ENCODE data around the gene ZNF385A. TPM values are rescaled to one million over a fixed set of nuclear protein-coding genes. Genes with fewer than 3 reads are reported as not detected.

The ZNF385A gene
- total and polyA plus RNA-seq, 2 donors, result 1.6 to 13.6 TPM

- Histone ChIP-seq H3K27me3 (ENCODE audit: control insufficient read depth in 2 of 2, insufficient read depth in 1 of 2, low read length in 1 of 2) (no peaks in the 10 kb centered on the region), H3K4me3 (ENCODE audit: low read length in 2 of 2) (no peak overlapping the region), H3K36me3 (ENCODE audit: control insufficient read depth in 2 of 2, insufficient read depth in 2 of 2, low read length in 1 of 2) (peaks cover 60 to 79% of the 10 kb centered on the region in 2 donors), H3K4me1 (ENCODE audit: control insufficient read depth in 2 of 2, insufficient read depth in 2 of 2, low read length in 2 of 2) (peaks cover 0 to 12% of the 10 kb centered on the region in 2 donors), H3K9me3 (ENCODE audit: control insufficient read depth in 2 of 2, insufficient read depth in 1 of 2, low read length in 1 of 2) (no peaks in the 10 kb centered on the region), H3K27ac (ENCODE audit: low read depth in 1 of 2, low read length in 1 of 2) (no peak overlapping the region)
- WGBS, result 96% methylated on average over 2 of the region's 2 CpGs
- DNase-seq (ENCODE audit: low read depth in 6 of 9, low spot score in 9 of 9), result no peak
Observed at GRCh38 chr12:54398218-54398617, 13.7 kb upstream of the ZNF385A start.

DNA sequence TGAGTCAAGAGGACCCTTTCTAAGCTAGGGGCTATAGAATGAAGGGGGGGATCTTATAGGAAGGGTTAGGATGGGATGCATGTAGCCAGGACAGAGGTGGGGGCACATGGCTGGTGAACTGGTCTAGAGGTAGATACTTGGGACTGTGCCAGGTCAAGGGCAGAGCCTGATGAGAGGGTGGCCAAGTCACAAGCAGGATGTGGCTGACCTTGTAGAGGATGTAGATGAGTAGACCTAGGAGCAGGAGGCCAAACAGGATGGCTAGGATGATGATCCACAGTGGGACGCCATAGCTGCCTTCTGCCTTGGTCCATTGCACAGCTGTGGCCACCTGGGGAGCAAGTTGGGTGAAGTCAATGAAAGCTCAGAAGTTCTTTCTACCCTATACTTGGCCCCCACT is 12.6 kb upstream of the ZNF385A start:
- no peaks in the 10 kb centered on the region for H3K9me3 ChIP-seq (ENCODE audit: control insufficient read depth in 2 of 2, insufficient read depth in 1 of 2, low read length in 1 of 2)
- 97% methylated on average over 1 of the region's 1 CpG for WGBS

GRCh38 chr12:54395545-54395944 is 11.0 kb upstream of the ZNF385A start:
- no peaks in the 10 kb centered on the region for H3K27me3 ChIP-seq (ENCODE audit: control insufficient read depth in 2 of 2, insufficient read depth in 1 of 2, low read length in 1 of 2)
- no peak overlapping the region for H3K27ac ChIP-seq (ENCODE audit: low read depth in 1 of 2, low read length in 1 of 2)
- H3K9me3 ChIP-seq (ENCODE audit: control insufficient read depth in 2 of 2, insufficient read depth in 1 of 2, low read length in 1 of 2), result no peaks in the 10 kb centered on the region
- H3K4me3 ChIP-seq (ENCODE audit: low read length in 2 of 2), result no peak overlapping the region
- peaks cover 34 to 54% of the 10 kb centered on the region in 2 donors for H3K36me3 ChIP-seq (ENCODE audit: control insufficient read depth in 2 of 2, insufficient read depth in 2 of 2, low read length in 1 of 2)
- no peak for DNase-seq (ENCODE audit: low read depth in 6 of 9, low spot score in 9 of 9)
- peaks cover 5 to 31% of the 10 kb centered on the region in 2 donors for H3K4me1 ChIP-seq (ENCODE audit: control insufficient read depth in 2 of 2, insufficient read depth in 2 of 2, low read length in 2 of 2)

More for the DNA sequence above, 12.6 kb upstream of the ZNF385A start:
- peaks cover 50 to 69% of the 10 kb centered on the region in 2 donors for H3K36me3 ChIP-seq (ENCODE audit: control insufficient read depth in 2 of 2, insufficient read depth in 2 of 2, low read length in 1 of 2)
- H3K27ac ChIP-seq (ENCODE audit: low read depth in 1 of 2, low read length in 1 of 2), result no peak overlapping the region
- no peaks in the 10 kb centered on the region for H3K27me3 ChIP-seq (ENCODE audit: control insufficient read depth in 2 of 2, insufficient read depth in 1 of 2, low read length in 1 of 2)
- peaks cover 0 to 20% of the 10 kb centered on the region in 2 donors for H3K4me1 ChIP-seq (ENCODE audit: control insufficient read depth in 2 of 2, insufficient read depth in 2 of 2, low read length in 2 of 2)
- H3K4me3 ChIP-seq (ENCODE audit: low read length in 2 of 2), result no peak overlapping the region
- DNase-seq (ENCODE audit: low read depth in 6 of 9, low spot score in 9 of 9), result no peak

DNA sequence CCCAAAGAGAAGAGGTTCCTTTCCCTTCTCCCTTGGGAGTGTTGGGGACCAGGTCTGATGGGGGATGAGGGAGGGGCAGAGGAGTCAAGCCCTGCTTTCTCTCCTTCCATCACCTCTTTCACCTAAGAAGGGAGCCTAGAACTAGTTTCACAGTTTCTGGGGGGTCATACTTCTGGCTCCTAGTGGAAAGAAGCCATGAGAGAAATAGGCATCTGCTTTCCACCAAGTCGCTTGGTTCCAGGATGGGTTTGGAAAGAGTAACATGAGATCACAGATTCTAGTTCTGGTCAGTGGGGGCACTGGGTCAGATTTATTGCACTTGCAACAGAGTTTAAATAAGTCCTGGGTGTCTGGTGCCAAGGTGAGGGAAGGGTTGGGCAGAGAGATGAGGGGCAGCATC is 10.5 kb upstream of the ZNF385A start:
- no peaks in the 10 kb centered on the region for H3K27me3 ChIP-seq (ENCODE audit: control insufficient read depth in 2 of 2, insufficient read depth in 1 of 2, low read length in 1 of 2)
- H3K36me3 ChIP-seq (ENCODE audit: control insufficient read depth in 2 of 2, insufficient read depth in 2 of 2, low read length in 1 of 2), result peaks cover 32 to 48% of the 10 kb centered on the region in 2 donors
- H3K4me1 ChIP-seq (ENCODE audit: control insufficient read depth in 2 of 2, insufficient read depth in 2 of 2, low read length in 2 of 2), result peaks cover 10 to 37% of the 10 kb centered on the region in 2 donors
- H3K4me3 ChIP-seq (ENCODE audit: low read length in 2 of 2), result no peak overlapping the region
- H3K27ac ChIP-seq (ENCODE audit: low read depth in 1 of 2, low read length in 1 of 2), result no peak overlapping the region
- no peaks in the 10 kb centered on the region for H3K9me3 ChIP-seq (ENCODE audit: control insufficient read depth in 2 of 2, insufficient read depth in 1 of 2, low read length in 1 of 2)
- 98% methylated on average over 1 of the region's 1 CpG for WGBS
- DNase-seq (ENCODE audit: low read depth in 6 of 9, low spot score in 9 of 9), result no peak

DNA sequence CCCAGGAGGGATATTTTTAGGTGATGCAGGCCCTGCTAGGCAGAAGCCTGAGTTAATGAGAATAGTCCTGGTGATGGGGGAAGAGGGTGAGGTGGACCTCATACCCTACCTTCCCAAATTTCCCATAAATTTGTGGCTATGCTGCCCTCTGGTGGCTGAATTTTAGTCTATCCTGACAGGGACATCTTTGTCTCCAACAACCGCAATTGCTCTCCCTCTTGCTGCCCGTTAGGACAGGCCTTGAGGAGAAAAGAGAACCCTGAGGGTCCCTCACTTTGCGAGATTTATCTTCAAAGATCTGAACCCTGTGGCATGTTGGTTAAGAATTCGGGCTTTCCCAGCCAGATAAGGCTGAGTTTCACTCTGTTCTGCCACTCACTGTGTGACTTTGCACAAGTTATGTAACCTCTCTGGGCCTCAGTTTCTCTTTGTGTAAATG is 9.8 kb upstream of the ZNF385A start:
- peaks cover 10 to 44% of the 10 kb centered on the region in 2 donors for H3K4me1 ChIP-seq (ENCODE audit: control insufficient read depth in 2 of 2, insufficient read depth in 2 of 2, low read length in 2 of 2)
- peak in 1 of 9 donors; percentile 66 for DNase-seq (ENCODE audit: low read depth in 6 of 9, low spot score in 9 of 9)
- no peaks in the 10 kb centered on the region for H3K9me3 ChIP-seq (ENCODE audit: control insufficient read depth in 2 of 2, insufficient read depth in 1 of 2, low read length in 1 of 2)
- H3K36me3 ChIP-seq (ENCODE audit: control insufficient read depth in 2 of 2, insufficient read depth in 2 of 2, low read length in 1 of 2), result peaks cover 27 to 42% of the 10 kb centered on the region in 2 donors
- H3K4me3 ChIP-seq (ENCODE audit: low read length in 2 of 2), result no peak overlapping the region
- 77% methylated on average over 4 of the region's 4 CpGs for WGBS
- H3K27ac ChIP-seq (ENCODE audit: low read depth in 1 of 2, low read length in 1 of 2), result no peak overlapping the region
- no peaks in the 10 kb centered on the region for H3K27me3 ChIP-seq (ENCODE audit: control insufficient read depth in 2 of 2, insufficient read depth in 1 of 2, low read length in 1 of 2)

DNA sequence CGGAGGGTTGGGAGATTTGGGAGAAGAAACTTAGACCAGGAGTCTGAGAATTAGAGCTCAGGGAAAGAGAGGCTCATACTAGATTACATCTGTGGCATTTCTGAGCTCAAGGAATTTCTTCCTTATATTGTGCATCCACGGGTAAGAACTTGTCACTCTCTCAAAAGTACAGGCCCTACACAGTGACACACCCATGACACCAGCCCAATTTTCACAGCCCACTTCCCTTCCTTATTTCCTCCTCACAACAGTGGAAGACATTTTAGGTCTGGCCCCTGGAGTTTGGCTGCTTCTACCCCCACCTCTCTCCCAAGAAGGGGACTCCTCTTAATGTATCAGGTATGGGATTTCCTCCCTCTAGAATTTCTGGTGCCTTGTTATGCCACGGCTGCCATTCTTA is 9.2 kb upstream of the ZNF385A start:
- H3K4me3 ChIP-seq (ENCODE audit: low read length in 2 of 2), result no peak overlapping the region
- peaks cover 10 to 49% of the 10 kb centered on the region in 2 donors for H3K4me1 ChIP-seq (ENCODE audit: control insufficient read depth in 2 of 2, insufficient read depth in 2 of 2, low read length in 2 of 2)
- 72% methylated on average over 3 of the region's 3 CpGs for WGBS
- no peak overlapping the region for H3K27ac ChIP-seq (ENCODE audit: low read depth in 1 of 2, low read length in 1 of 2)
- no peaks in the 10 kb centered on the region for H3K27me3 ChIP-seq (ENCODE audit: control insufficient read depth in 2 of 2, insufficient read depth in 1 of 2, low read length in 1 of 2)
- DNase-seq (ENCODE audit: low read depth in 6 of 9, low spot score in 9 of 9), result no peak
- no peaks in the 10 kb centered on the region for H3K9me3 ChIP-seq (ENCODE audit: control insufficient read depth in 2 of 2, insufficient read depth in 1 of 2, low read length in 1 of 2)
- peaks cover 27 to 38% of the 10 kb centered on the region in 2 donors for H3K36me3 ChIP-seq (ENCODE audit: control insufficient read depth in 2 of 2, insufficient read depth in 2 of 2, low read length in 1 of 2)

- H3K4me1 ChIP-seq (ENCODE audit: control insufficient read depth in 2 of 2, insufficient read depth in 2 of 2, low read length in 2 of 2), result peaks cover 10 to 54% of the 10 kb centered on the region in 2 donors
- peaks cover 23 to 34% of the 10 kb centered on the region in 2 donors for H3K36me3 ChIP-seq (ENCODE audit: control insufficient read depth in 2 of 2, insufficient read depth in 2 of 2, low read length in 1 of 2)
- H3K4me3 ChIP-seq (ENCODE audit: low read length in 2 of 2), result no peak overlapping the region
- H3K9me3 ChIP-seq (ENCODE audit: control insufficient read depth in 2 of 2, insufficient read depth in 1 of 2, low read length in 1 of 2), result no peaks in the 10 kb centered on the region
- H3K27me3 ChIP-seq (ENCODE audit: control insufficient read depth in 2 of 2, insufficient read depth in 1 of 2, low read length in 1 of 2), result no peaks in the 10 kb centered on the region
- DNase-seq (ENCODE audit: low read depth in 6 of 9, low spot score in 9 of 9), result no peak
- no peak overlapping the region for H3K27ac ChIP-seq (ENCODE audit: low read depth in 1 of 2, low read length in 1 of 2)
- 87% methylated on average over 6 of the region's 6 CpGs for WGBS
Observed at GRCh38 chr12:54393207-54393609, 8.7 kb upstream of the ZNF385A start.

GRCh38 chr12:54392485-54393206 is 8.1 kb upstream of the ZNF385A start:
- no peaks in the 10 kb centered on the region for H3K9me3 ChIP-seq (ENCODE audit: control insufficient read depth in 2 of 2, insufficient read depth in 1 of 2, low read length in 1 of 2)
- 94% methylated on average over 8 of the region's 8 CpGs for WGBS
- peaks cover 20 to 31% of the 10 kb centered on the region in 2 donors for H3K36me3 ChIP-seq (ENCODE audit: control insufficient read depth in 2 of 2, insufficient read depth in 2 of 2, low read length in 1 of 2)
- DNase-seq (ENCODE audit: low read depth in 6 of 9, low spot score in 9 of 9), result no peak
- H3K4me1 ChIP-seq (ENCODE audit: control insufficient read depth in 2 of 2, insufficient read depth in 2 of 2, low read length in 2 of 2), result peaks cover 10 to 58% of the 10 kb centered on the region in 2 donors
- no peak overlapping the region for H3K4me3 ChIP-seq (ENCODE audit: low read length in 2 of 2)
- no peak overlapping the region for H3K27ac ChIP-seq (ENCODE audit: low read depth in 1 of 2, low read length in 1 of 2)
- H3K27me3 ChIP-seq (ENCODE audit: control insufficient read depth in 2 of 2, insufficient read depth in 1 of 2, low read length in 1 of 2), result no peaks in the 10 kb centered on the region

- 3% methylated on average over 51 of the region's 51 CpGs for WGBS
- Histone ChIP-seq H3K4me3 (ENCODE audit: low read length in 2 of 2) (peak overlapping the region; percentile 68 to 80), H3K27me3 (ENCODE audit: control insufficient read depth in 2 of 2, insufficient read depth in 1 of 2, low read length in 1 of 2) (no peaks in the 10 kb centered on the region), H3K4me1 (ENCODE audit: control insufficient read depth in 2 of 2, insufficient read depth in 2 of 2, low read length in 2 of 2) (peaks cover 10 to 65% of the 10 kb centered on the region in 2 donors), H3K9me3 (ENCODE audit: control insufficient read depth in 2 of 2, insufficient read depth in 1 of 2, low read length in 1 of 2) (no peaks in the 10 kb centered on the region), H3K27ac (ENCODE audit: low read depth in 1 of 2, low read length in 1 of 2) (peak overlapping the region; percentile 17 to 71), H3K36me3 (ENCODE audit: control insufficient read depth in 2 of 2, insufficient read depth in 2 of 2, low read length in 1 of 2) (peaks cover 6 to 16% of the 10 kb centered on the region in 2 donors)
- DNase-seq (ENCODE audit: low read depth in 6 of 9, low spot score in 9 of 9), result peak in 6 of 9 donors; percentile 55 to 85 (median 77)
Observed at GRCh38 chr12:54390668-54391551, 6.4 kb upstream of the ZNF385A start.

All from thymus (tissue), 11 donors.